ENCODE results near the gene NXN.

NXN gene

DNA sequence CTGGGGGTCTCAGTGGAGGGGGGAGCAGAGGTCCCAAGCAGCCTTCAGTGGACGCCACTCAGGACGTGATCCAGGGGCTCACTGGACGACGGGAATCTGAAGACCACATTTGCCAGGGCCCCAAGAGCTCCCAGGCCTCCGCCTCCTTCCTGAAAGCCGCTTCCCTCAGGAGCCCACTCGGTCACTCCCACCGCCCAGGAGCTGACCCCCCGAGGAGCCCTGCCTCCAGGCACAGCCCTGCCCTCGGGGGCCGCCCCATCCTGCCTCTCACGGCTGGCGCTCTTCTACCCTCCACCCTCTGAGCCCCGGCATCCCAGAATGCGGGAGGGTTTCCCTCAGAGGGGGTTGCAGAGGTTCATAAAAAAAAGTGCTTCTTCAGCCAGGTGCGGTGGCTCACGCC is 41.6 kb upstream of the NXN start:
- H3K36me3 ChIP-seq (ENCODE audit: control insufficient read depth in 4 of 4, insufficient read depth in 4 of 4, low read length in 3 of 4): peaks cover 0 to 34% (median 0%) of the 10 kb centered on the region in 4 experiments
- 96% methylated on average over 15 of the region's 17 CpGs for WGBS (ENCODE audit: insufficient coverage)
- CTCF ChIA-PET: interaction anchor here (0.6 kb wide), 1 partner anchor 1709 kb away, joined by 3 read pairs; no protein-coding TSS in a partner anchor

DNA sequence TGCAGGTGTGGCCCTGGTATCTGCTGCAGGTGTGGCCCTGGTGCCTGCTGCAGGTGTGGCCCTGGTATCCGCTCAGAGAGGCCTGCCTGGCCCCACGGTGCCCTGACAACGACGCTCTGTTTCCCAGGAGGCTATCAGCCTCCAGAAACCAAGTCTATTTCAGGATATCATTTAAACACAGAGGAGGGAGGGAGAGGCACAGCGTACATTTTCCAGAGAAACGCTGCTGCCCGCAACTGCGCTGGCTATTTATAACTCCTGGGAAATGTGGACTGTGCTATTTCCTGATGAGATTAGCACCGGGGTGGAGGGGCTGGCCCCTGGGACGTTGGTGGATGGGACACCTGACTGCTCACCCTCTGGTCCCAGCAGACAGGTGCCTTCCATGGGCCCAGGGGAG is 39.9 kb upstream of the NXN start:
- CTCF ChIA-PET: no interaction called here
- no peak for DNase-seq
- H3K4me1 ChIP-seq (ENCODE audit: control extremely low read depth in 1 of 4, control insufficient read depth in 4 of 4, insufficient read depth in 4 of 4, low read length in 3 of 4): no peaks in the 10 kb centered on the region
- peaks cover 0 to 27% (median 0%) of the 10 kb centered on the region in 4 experiments for H3K36me3 ChIP-seq (ENCODE audit: control insufficient read depth in 4 of 4, insufficient read depth in 4 of 4, low read length in 3 of 4)
- no peak overlapping the region for H3K27ac ChIP-seq (ENCODE audit: insufficient read depth in 1 of 2, low read depth in 1 of 2, low read length in 2 of 2, poor library complexity in 1 of 2, severe bottlenecking in 2 of 2)
- H3K9me3 ChIP-seq (ENCODE audit: control extremely low read depth in 1 of 5, control insufficient read depth in 4 of 5, insufficient read depth in 2 of 5, low read depth in 1 of 5, low read length in 4 of 5): no peaks in the 10 kb centered on the region
- H3K27me3 ChIP-seq (replicated peaks in 2 of 5; ENCODE audit: control insufficient read depth in 4 of 5, insufficient read depth in 5 of 5, low read length in 4 of 5): no peaks in the 10 kb centered on the region
- POLR2A ChIA-PET: no interaction called here
- 77% methylated on average over 8 of the region's 10 CpGs for WGBS (ENCODE audit: insufficient coverage)
- H3K4me3 ChIP-seq (ENCODE audit: control insufficient read depth in 1 of 7, extremely low read depth in 1 of 7, insufficient read depth in 4 of 7, low read depth in 2 of 7, low read length in 6 of 7): no peak overlapping the region

More for the DNA sequence above, 41.6 kb upstream of the NXN start:
- DNase-seq: no peak
- H3K4me1 ChIP-seq (ENCODE audit: control extremely low read depth in 1 of 4, control insufficient read depth in 4 of 4, insufficient read depth in 4 of 4, low read length in 3 of 4): no peaks in the 10 kb centered on the region
- POLR2A ChIA-PET: no interaction called here
- H3K4me3 ChIP-seq (ENCODE audit: control insufficient read depth in 1 of 7, extremely low read depth in 1 of 7, insufficient read depth in 4 of 7, low read depth in 2 of 7, low read length in 6 of 7): no peak overlapping the region
- H3K27me3 ChIP-seq (replicated peaks in 2 of 5; ENCODE audit: control insufficient read depth in 4 of 5, insufficient read depth in 5 of 5, low read length in 4 of 5): no peaks in the 10 kb centered on the region
- no peaks in the 10 kb centered on the region for H3K9me3 ChIP-seq (ENCODE audit: control extremely low read depth in 1 of 5, control insufficient read depth in 4 of 5, insufficient read depth in 2 of 5, low read depth in 1 of 5, low read length in 4 of 5)
- no peak overlapping the region for H3K27ac ChIP-seq (ENCODE audit: insufficient read depth in 1 of 2, low read depth in 1 of 2, low read length in 2 of 2, poor library complexity in 1 of 2, severe bottlenecking in 2 of 2)

DNA sequence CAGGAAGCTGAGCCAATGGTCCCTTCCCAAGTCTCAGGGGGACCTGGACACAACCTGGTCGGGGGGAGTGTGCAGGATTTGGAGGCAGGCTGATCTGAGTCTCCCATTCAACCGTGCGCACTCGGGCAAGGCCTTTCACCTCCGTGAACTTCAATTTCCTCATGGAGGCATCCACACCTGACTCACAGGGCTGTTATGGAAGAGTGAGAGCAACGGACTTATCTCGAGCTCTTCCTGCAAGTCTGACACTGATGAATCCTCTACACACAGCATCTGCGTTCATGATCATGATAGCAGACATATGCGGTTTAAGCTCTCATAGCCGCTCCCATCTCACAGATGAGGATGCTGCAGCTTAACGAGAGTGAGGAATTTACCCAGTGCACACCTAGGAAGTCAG is 39.0 kb upstream of the NXN start:
- H3K4me3 ChIP-seq (ENCODE audit: control insufficient read depth in 1 of 7, extremely low read depth in 1 of 7, insufficient read depth in 4 of 7, low read depth in 2 of 7, low read length in 6 of 7): no peak overlapping the region
- no peaks in the 10 kb centered on the region for H3K4me1 ChIP-seq (ENCODE audit: control extremely low read depth in 1 of 4, control insufficient read depth in 4 of 4, insufficient read depth in 4 of 4, low read length in 3 of 4)
- DNase-seq: no peak
- H3K36me3 ChIP-seq (ENCODE audit: control insufficient read depth in 4 of 4, insufficient read depth in 4 of 4, low read length in 3 of 4): peaks cover 0 to 25% (median 0%) of the 10 kb centered on the region in 4 experiments
- H3K27ac ChIP-seq (ENCODE audit: insufficient read depth in 1 of 2, low read depth in 1 of 2, low read length in 2 of 2, poor library complexity in 1 of 2, severe bottlenecking in 2 of 2): no peak overlapping the region
- no peaks in the 10 kb centered on the region for H3K9me3 ChIP-seq (ENCODE audit: control extremely low read depth in 1 of 5, control insufficient read depth in 4 of 5, insufficient read depth in 2 of 5, low read depth in 1 of 5, low read length in 4 of 5)
- POLR2A ChIA-PET: no interaction called here
- 99% methylated on average over 10 of the region's 11 CpGs for WGBS (ENCODE audit: insufficient coverage)
- no peaks in the 10 kb centered on the region for H3K27me3 ChIP-seq (replicated peaks in 2 of 5; ENCODE audit: control insufficient read depth in 4 of 5, insufficient read depth in 5 of 5, low read length in 4 of 5)
- CTCF ChIA-PET: interaction anchor here (0.8 kb wide), 1 partner anchor 21 kb away, joined by 3 read pairs; no protein-coding TSS in a partner anchor

DNA sequence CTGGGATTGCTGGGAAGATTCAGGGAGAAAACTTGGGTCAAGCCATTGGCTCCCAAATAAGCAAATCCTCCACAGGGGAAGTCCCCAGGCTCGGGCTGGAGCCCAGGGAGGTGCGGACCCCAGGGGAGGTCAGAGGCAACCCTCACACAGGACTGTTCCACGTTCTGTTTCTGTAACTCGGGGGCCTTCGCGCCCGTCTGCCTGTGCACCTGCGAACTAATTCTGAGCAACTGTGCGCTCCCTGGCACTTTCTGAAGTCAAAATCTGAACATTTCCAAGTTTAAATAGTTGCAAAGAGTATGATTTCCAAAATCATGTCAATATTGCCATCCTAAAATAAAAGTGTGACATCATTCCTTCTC is 34.1 kb upstream of the NXN start:
- Histone ChIP-seq H3K27me3 (replicated peaks in 2 of 5; ENCODE audit: control insufficient read depth in 4 of 5, insufficient read depth in 5 of 5, low read length in 4 of 5) (no peaks in the 10 kb centered on the region), H3K9me3 (ENCODE audit: control extremely low read depth in 1 of 5, control insufficient read depth in 4 of 5, insufficient read depth in 2 of 5, low read depth in 1 of 5, low read length in 4 of 5) (no peaks in the 10 kb centered on the region), H3K4me3 (ENCODE audit: control insufficient read depth in 1 of 7, extremely low read depth in 1 of 7, insufficient read depth in 4 of 7, low read depth in 2 of 7, low read length in 6 of 7) (no peak overlapping the region), H3K27ac (ENCODE audit: insufficient read depth in 1 of 2, low read depth in 1 of 2, low read length in 2 of 2, poor library complexity in 1 of 2, severe bottlenecking in 2 of 2) (no peak overlapping the region), H3K4me1 (ENCODE audit: control extremely low read depth in 1 of 4, control insufficient read depth in 4 of 4, insufficient read depth in 4 of 4, low read length in 3 of 4) (no peaks in the 10 kb centered on the region), H3K36me3 (ENCODE audit: control insufficient read depth in 4 of 4, insufficient read depth in 4 of 4, low read length in 3 of 4) (peaks cover 0 to 46% (median 21%) of the 10 kb centered on the region in 4 experiments)
- no peak for DNase-seq
- ChIA-PET POLR2A (no interaction called here), CTCF (interaction anchor here (1.4 kb wide), 1 partner anchor 9 kb away, joined by 4 read pairs; no protein-coding TSS in a partner anchor)
- WGBS (ENCODE audit: insufficient coverage): 88% methylated on average over 8 of the region's 9 CpGs

DNA sequence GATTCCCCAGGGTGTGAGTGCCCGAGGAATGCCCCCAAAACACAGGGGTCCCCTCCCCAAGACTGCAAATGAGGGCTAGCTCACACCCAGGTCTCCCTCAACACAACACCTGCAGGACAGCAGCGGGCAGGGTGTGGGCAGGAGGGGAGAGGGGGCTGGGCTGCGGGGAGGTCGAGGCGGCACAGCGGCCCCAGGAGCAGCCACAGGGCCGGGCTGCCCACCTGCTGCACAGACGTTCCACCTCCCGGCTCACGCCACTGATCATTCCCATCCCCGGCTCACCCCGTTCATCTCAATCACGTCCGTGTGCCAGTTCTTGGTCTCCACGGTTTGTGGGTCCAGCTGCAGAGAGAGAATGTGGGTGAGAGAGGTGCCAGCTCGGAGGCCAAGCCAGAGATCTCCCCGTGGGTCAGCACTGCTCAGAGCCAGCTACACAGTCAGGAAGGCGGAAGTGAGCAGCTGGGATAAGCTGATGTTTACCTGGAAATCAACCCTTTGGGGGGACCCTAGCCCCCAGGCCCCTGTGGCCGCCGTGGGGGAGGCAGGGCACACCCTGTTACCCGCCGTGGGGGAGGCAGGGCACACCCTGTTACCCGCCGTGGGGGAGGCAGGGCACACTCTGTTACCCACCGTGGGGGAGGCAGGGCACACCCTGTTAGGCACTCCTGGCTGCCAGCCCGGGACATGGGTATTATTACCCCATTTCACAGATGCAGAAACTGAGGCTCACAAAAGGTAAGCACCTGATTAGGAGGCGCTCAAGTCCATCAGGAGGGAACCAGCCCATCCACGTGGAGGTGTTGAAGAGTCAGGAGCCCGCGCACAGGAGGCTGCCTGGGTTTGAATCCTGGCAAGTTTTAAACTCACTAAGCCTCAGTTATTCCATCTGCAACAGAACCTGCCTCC is 33.5 kb upstream of the NXN start:
- H3K4me1 ChIP-seq (ENCODE audit: control extremely low read depth in 1 of 4, control insufficient read depth in 4 of 4, insufficient read depth in 4 of 4, low read length in 3 of 4): no peaks in the 10 kb centered on the region
- H3K27me3 ChIP-seq (replicated peaks in 2 of 5; ENCODE audit: control insufficient read depth in 4 of 5, insufficient read depth in 5 of 5, low read length in 4 of 5): no peaks in the 10 kb centered on the region
- no peak for DNase-seq
- peaks cover 0 to 52% (median 23%) of the 10 kb centered on the region in 4 experiments for H3K36me3 ChIP-seq (ENCODE audit: control insufficient read depth in 4 of 4, insufficient read depth in 4 of 4, low read length in 3 of 4)
- H3K4me3 ChIP-seq (ENCODE audit: control insufficient read depth in 1 of 7, extremely low read depth in 1 of 7, insufficient read depth in 4 of 7, low read depth in 2 of 7, low read length in 6 of 7): no peak overlapping the region
- no peak overlapping the region for H3K27ac ChIP-seq (ENCODE audit: insufficient read depth in 1 of 2, low read depth in 1 of 2, low read length in 2 of 2, poor library complexity in 1 of 2, severe bottlenecking in 2 of 2)
- 96% methylated on average over 28 of the region's 30 CpGs for WGBS (ENCODE audit: insufficient coverage)
- ChIA-PET CTCF (no interaction called here), POLR2A (no interaction called here)
- no peaks in the 10 kb centered on the region for H3K9me3 ChIP-seq (ENCODE audit: control extremely low read depth in 1 of 5, control insufficient read depth in 4 of 5, insufficient read depth in 2 of 5, low read depth in 1 of 5, low read length in 4 of 5)

DNA sequence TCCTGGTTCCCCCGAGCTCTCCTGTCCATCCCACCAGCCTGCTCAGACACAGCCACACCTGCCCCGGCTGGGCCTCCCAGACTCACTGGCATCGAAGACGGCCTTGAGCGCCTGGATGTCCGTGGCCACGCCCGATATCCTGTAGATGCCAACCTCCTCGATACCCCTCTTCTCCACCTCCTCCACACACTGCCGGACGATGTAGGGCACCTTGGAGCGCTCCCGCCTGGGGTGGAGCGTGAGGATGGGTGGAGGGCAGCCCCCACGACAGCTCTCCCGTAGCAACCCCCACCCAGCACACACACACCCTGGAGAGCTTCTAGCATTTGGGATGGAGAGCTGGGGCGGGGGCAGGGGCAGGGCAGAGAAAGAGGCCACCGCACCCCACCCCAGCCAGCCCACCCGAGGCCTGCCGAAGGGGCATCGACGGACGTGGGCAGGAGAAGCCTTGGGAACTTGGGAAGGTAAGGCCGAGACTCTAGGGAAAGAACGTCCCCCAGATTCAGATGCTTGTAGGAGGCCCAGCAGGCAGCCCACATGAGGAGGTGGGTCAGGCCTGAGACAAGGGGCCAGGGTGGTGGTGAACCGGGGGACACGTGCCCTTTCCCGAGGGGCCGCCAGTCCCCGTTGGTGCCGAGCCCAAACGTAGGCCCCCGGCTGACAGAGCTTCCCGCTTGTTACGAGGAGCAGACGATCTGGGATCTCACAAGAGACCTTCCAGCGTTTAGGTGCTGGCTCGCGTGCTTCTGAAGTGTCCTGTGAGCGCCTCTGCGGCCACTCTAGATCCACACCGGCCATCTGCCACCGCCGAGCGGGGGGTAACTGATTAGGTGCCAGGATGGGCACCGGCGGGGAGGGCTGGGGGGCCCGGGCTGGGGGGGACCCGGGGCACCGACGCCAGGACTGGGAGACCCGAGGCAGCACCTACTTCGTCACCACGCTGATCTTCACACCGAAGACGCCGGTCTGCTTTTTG is 32.5 kb upstream of the NXN start:
- CTCF ChIA-PET: interaction anchor here (0.7 to 1.4 kb wide), 2 partner anchors 13 to 43 kb away, joined by 3 read pairs; no protein-coding TSS in a partner anchor
- Histone ChIP-seq H3K4me1 (ENCODE audit: control extremely low read depth in 1 of 4, control insufficient read depth in 4 of 4, insufficient read depth in 4 of 4, low read length in 3 of 4) (no peaks in the 10 kb centered on the region), H3K36me3 (ENCODE audit: control insufficient read depth in 4 of 4, insufficient read depth in 4 of 4, low read length in 3 of 4) (peaks cover 0 to 62% (median 29%) of the 10 kb centered on the region in 4 experiments), H3K27ac (ENCODE audit: insufficient read depth in 1 of 2, low read depth in 1 of 2, low read length in 2 of 2, poor library complexity in 1 of 2, severe bottlenecking in 2 of 2) (no peak overlapping the region), H3K27me3 (replicated peaks in 2 of 5; ENCODE audit: control insufficient read depth in 4 of 5, insufficient read depth in 5 of 5, low read length in 4 of 5) (no peaks in the 10 kb centered on the region), H3K9me3 (ENCODE audit: control extremely low read depth in 1 of 5, control insufficient read depth in 4 of 5, insufficient read depth in 2 of 5, low read depth in 1 of 5, low read length in 4 of 5) (no peaks in the 10 kb centered on the region), H3K4me3 (ENCODE audit: control insufficient read depth in 1 of 7, extremely low read depth in 1 of 7, insufficient read depth in 4 of 7, low read depth in 2 of 7, low read length in 6 of 7) (no peak overlapping the region)
- 97% methylated on average over 43 of the region's 57 CpGs for WGBS (ENCODE audit: insufficient coverage)
- POLR2A ChIA-PET: no interaction called here
- DNase-seq: no peak

Data from common myeloid progenitor, CD34-positive (primary cell).